Measurements from ENCODE around the gene FAM168A. TPM values are rescaled to one million over a fixed set of nuclear protein-coding genes. Genes with fewer than 3 reads are reported as not detected.
A peak's percentile ranks its signal among the peaks of the same experiment; 100 is the strongest.
"Not testable (repeated sequence)": the region's sequence is repeated elsewhere in the genome, so short reads cannot be mapped to it uniquely, and the experiment has no call there.

The FAM168A gene
- total RNA-seq, 3 donors from 2014 or later (not counting 1 experiment from before 2014, with no cell fraction given): 27.4 to 39.8 (median 30.4) TPM

- Histone ChIP-seq H3K4me3 (ENCODE audit: low read length) (no peak overlapping the region), H3K9me3 (ENCODE audit: control insufficient read depth, insufficient read depth, low read length) (no peaks in the 10 kb centered on the region), H3K36me3 (ENCODE audit: control insufficient read depth, insufficient read depth, low read length) (no peaks in the 10 kb centered on the region), H3K27ac (ENCODE audit: low read length) (no peak overlapping the region), H3K27me3 (ENCODE audit: control insufficient read depth, insufficient read depth, low read length) (no peaks in the 10 kb centered on the region), H3K4me1 (ENCODE audit: control insufficient read depth, insufficient read depth, low read length) (no peaks in the 10 kb centered on the region)
- no peak for ATAC-seq
- H3K4me1 Mint-ChIP-seq: peaks cover 19 to 24% of the 10 kb centered on the region in 2 donors
- H3K36me3 Mint-ChIP-seq: no peaks in the 10 kb centered on the region
- intact Hi-C loops (cut with micrococcal nuclease): no loop called here
- no peak for DNase-seq
- H3K27ac Mint-ChIP-seq: peak overlapping the region in 1 of 2 donors; percentile 31
- WGBS (ENCODE audit: insufficient coverage): 98% methylated on average over 4 of the region's 4 CpGs
- no peak for TF ChIP-seq CTCF (IDR thresholded peaks at IDR 0.05)
- no peak overlapping the region for H3K4me3 Mint-ChIP-seq
- no peaks in the 10 kb centered on the region for H3K9me3 Mint-ChIP-seq
- no peaks in the 10 kb centered on the region for H3K27me3 Mint-ChIP-seq (ENCODE audit: low read depth in 2 of 2)
These were observed 21.7 kb downstream of the FAM168A start for GRCh38 chr11:73576185-73576614.

GRCh38 chr11:73571982-73572381 lies 25.9 kb downstream of the FAM168A start:
- DNase-seq; H3K27me3 Mint-ChIP-seq (ENCODE audit: low read depth in 2 of 2); intact Hi-C loops (cut with micrococcal nuclease); H3K4me3 ChIP-seq (ENCODE audit: low read length); H3K36me3 Mint-ChIP-seq; ATAC-seq; H3K4me1 ChIP-seq (ENCODE audit: control insufficient read depth, insufficient read depth, low read length); H3K27ac ChIP-seq (ENCODE audit: low read length); H3K27me3 ChIP-seq (ENCODE audit: control insufficient read depth, insufficient read depth, low read length); H3K27ac Mint-ChIP-seq; H3K9me3 Mint-ChIP-seq; H3K9me3 ChIP-seq (ENCODE audit: control insufficient read depth, insufficient read depth, low read length); H3K36me3 ChIP-seq (ENCODE audit: control insufficient read depth, insufficient read depth, low read length); H3K4me1 Mint-ChIP-seq; H3K4me3 Mint-ChIP-seq: not testable (repeated sequence)
- over 99% methylated on average over 21 of the region's 30 CpGs for WGBS (ENCODE audit: insufficient coverage)

GRCh38 chr11:73570415-73571114 lies 27.3 kb downstream of the FAM168A start:
- no peak for TF ChIP-seq CTCF (IDR thresholded peaks at IDR 0.05)
- Mint-ChIP-seq H3K27ac (no peak overlapping the region), H3K36me3 (no peaks in the 10 kb centered on the region), H3K4me1 (peaks cover 6 to 7% of the 10 kb centered on the region in 2 donors), H3K27me3 (ENCODE audit: low read depth in 2 of 2) (no peaks in the 10 kb centered on the region), H3K4me3 (no peak overlapping the region), H3K9me3 (no peaks in the 10 kb centered on the region)
- no peaks in the 10 kb centered on the region for H3K27me3 ChIP-seq (ENCODE audit: control insufficient read depth, insufficient read depth, low read length)
- H3K4me1 ChIP-seq (ENCODE audit: control insufficient read depth, insufficient read depth, low read length): no peaks in the 10 kb centered on the region
- intact Hi-C loops (cut with micrococcal nuclease): no loop called here
- WGBS (ENCODE audit: insufficient coverage): no CpG with 5 or more reads among the region's 1 CpG
- ATAC-seq: no peak
- no peak for DNase-seq
- no peaks in the 10 kb centered on the region for H3K36me3 ChIP-seq (ENCODE audit: control insufficient read depth, insufficient read depth, low read length)
- H3K9me3 ChIP-seq (ENCODE audit: control insufficient read depth, insufficient read depth, low read length): no peaks in the 10 kb centered on the region
- H3K27ac ChIP-seq (ENCODE audit: low read length): no peak overlapping the region
- H3K4me3 ChIP-seq (ENCODE audit: low read length): no peak overlapping the region

GRCh38 chr11:73566977-73567755 lies 30.7 kb downstream of the FAM168A start:
- Histone ChIP-seq H3K27ac (ENCODE audit: low read length) (no peak overlapping the region), H3K4me1 (ENCODE audit: control insufficient read depth, insufficient read depth, low read length) (no peaks in the 10 kb centered on the region), H3K4me3 (ENCODE audit: low read length) (no peak overlapping the region), H3K9me3 (ENCODE audit: control insufficient read depth, insufficient read depth, low read length) (no peaks in the 10 kb centered on the region), H3K27me3 (ENCODE audit: control insufficient read depth, insufficient read depth, low read length) (no peaks in the 10 kb centered on the region), H3K36me3 (ENCODE audit: control insufficient read depth, insufficient read depth, low read length) (no peaks in the 10 kb centered on the region)
- DNase-seq: no peak
- H3K4me1 Mint-ChIP-seq: peaks cover 0 to 4% of the 10 kb centered on the region in 2 donors
- no peaks in the 10 kb centered on the region for H3K9me3 Mint-ChIP-seq
- intact Hi-C loops (cut with micrococcal nuclease): no loop called here
- H3K27ac Mint-ChIP-seq: no peak overlapping the region
- WGBS (ENCODE audit: insufficient coverage): 92% methylated on average over 7 of the region's 8 CpGs
- ATAC-seq: no peak
- no peaks in the 10 kb centered on the region for H3K36me3 Mint-ChIP-seq
- no peak overlapping the region for H3K4me3 Mint-ChIP-seq
- TF ChIP-seq CTCF (IDR thresholded peaks at IDR 0.05): no peak
- H3K27me3 Mint-ChIP-seq (ENCODE audit: low read depth in 2 of 2): no peaks in the 10 kb centered on the region

Data from natural killer cell (primary cell).